Stimulated activated naive CD8-positive, alpha-beta T cell treated with anti-CD3 and anti-CD28 coated beads, Interleukin-15, Interleukin-2, amounts not matched to agents 100 ng/mL and 50 ng/mL, for 24 hours (primary cell): ENCODE results near the gene DRD4.

ENCODE experiments used
- H3K27ac Mint-ChIP-seq: one replicate; pipeline ENCODE4 v1.8.0; 2021; ENCODE audit warnings: mild to moderate bottlenecking, mixed read lengths
- H3K27me3 Mint-ChIP-seq: one replicate; pipeline ENCODE4 v1.8.0; 2021; ENCODE audit warnings: mixed read lengths
- H3K36me3 Mint-ChIP-seq: one replicate; pipeline ENCODE4 v1.8.0; 2021; ENCODE audit warnings: low read depth, mixed read lengths
- H3K4me1 Mint-ChIP-seq: one replicate; pipeline ENCODE4 v1.8.0; 2021; ENCODE audit warnings: low read depth, mixed read lengths
- H3K4me3 Mint-ChIP-seq: one replicate; pipeline ENCODE4 v1.8.0; 2021; ENCODE audit warnings: mild to moderate bottlenecking, mixed read lengths
- H3K9me3 Mint-ChIP-seq: one replicate; pipeline ENCODE4 v1.8.0; 2021; ENCODE audit warnings: mixed read lengths

The DRD4 gene

DNA sequence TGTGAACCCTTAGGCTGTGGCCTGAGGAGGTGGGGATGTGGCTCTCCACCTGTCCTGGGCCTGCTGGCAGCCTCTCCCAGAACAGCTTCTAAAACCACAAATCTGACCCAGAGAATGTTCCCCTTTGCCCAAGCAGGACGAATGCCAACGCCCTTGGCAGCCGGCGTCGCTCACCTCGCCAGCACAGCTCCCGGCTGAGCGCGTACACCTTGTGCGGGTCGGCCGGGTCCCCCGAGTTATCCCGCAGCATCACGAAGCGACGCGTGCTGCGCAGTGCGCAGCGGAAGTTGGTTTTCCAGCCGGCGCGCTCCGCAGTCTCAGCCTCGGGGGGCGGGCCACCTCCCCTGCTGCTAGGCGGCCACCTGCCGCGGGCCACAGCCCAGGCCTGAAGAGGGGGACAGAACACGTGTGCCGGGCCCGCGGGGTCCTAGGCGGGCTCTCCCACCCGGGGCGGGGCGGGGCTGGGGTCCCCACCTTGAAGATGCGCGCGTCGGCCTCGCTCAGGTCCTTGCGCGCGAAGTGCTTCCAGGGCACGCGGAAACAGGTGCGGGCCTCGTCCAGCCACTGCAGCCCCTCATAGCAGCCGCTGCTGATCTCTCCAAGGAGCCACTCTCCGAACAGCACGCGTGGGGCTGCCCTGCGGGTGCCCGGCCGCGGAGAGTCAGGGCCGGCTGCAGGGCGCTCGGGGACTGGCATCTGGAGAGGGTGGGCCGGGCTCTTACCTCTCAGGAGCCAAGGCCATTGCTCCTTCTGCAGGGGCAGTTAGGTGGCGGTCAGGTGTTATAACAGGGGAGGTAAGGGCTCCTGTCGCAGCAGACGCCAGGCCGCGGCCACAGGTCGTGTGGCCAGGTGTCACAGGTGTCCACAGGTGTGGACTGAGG is 22.2 kb upstream of the DRD4 start:
- Mint-ChIP-seq H3K36me3 (peaks cover 19% of the 10 kb centered on the region), H3K4me1 (peaks cover 22% of the 10 kb centered on the region), H3K27me3 (no peaks in the 10 kb centered on the region), H3K27ac (peak overlapping the region; percentile 80), H3K4me3 (peak overlapping the region; percentile 87), H3K9me3 (no peaks in the 10 kb centered on the region)

DNA sequence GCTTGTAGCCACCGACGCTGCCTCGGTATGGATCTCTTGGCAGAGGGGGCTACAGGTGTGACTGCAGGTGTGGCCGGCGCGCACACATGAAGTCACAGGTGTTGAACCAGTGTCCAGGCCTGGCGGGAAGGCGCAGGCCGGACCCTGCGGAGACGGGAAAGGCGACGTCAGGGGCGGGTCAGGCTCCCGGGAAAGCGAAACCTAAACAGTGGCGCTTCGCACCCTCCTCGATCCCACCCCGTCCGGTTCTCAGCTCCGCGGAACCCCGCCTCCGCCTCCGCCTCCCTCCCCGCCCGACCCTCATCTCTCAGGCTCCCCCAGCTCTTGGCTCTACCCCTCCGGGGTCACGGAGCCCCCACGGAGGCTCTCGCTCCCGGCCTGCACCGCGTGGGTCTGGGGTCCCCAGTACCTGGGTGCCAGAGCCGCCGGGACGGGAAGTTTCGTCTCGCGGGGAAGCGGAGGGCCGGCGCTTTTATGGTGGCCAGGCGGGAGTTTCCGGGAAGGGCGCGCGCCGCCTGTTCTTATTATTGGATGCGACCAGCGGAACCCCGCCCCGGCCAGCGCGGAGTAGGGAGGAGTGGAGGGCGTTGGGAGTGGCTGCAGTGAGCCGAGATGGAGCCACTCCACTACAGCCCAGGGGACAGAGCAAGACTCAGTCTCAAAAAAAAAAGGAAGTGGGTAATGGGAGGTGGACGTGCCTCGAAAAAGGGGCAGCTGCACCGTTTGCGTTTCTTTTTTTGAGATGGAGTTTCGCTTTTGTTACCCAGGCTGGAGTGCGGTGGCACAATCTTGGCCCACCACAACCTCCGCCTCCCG is 21.4 kb upstream of the DRD4 start, which contains the start of gene IRF7:
Gene IRF7 (minus strand): TSS at position 447 of the 816 bp plus-strand sequence. CDS start 586 bp downstream, outside the sequence.
- peaks cover 22% of the 10 kb centered on the region for H3K4me1 Mint-ChIP-seq
- H3K4me3 Mint-ChIP-seq, result peak within 1 kb of the TSS; percentile 87
- H3K9me3 Mint-ChIP-seq, result no peaks in the 10 kb centered on the region
- peaks cover 17% of the 10 kb centered on the region for H3K36me3 Mint-ChIP-seq
- H3K27ac Mint-ChIP-seq, result peak within 1 kb of the TSS; percentile 80
- no peaks in the 10 kb centered on the region for H3K27me3 Mint-ChIP-seq

DNA sequence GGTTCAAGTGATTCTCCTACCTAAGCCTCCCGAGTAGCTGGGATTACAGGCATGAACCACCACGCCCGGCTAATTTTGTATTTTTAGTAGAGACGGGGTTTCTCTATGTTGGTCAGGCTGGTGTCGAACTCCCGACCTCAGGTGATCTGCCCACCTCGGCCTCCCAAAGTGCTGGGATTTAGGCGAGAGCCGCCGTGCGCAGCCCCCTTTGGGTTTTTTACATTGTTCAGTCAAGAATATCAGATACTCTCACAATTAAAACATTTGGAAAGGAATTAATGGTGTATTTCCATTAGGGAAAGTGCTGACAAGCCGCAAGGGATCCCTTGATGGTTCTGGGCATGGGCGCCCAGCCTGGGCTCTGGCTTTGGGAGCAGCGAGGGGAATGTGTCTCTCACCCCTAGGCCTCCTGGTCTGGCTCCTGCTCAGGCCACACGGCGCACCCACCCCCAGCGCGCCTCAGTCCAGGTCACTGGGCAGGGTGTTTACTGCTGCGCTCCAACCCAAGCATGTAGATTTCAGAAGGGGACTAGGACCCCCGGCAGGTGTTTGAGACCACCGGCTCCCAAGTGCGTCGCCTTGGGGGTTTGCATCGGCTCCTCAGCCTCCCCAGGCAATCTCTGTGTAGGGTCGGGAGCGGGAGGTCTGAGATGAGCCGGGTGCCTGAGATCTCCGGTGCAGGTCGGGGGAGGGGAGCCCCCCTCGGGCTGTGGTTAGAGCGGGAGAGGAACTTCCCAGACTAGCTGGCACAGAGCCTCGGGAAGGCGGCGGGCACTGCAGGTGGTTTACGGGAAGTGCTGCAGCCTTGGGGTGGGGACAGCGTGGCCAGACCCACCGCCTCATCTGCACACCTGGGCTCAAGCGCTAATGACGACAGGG is 20.5 kb upstream of the DRD4 start:
- peak overlapping the region; percentile 87 for H3K4me3 Mint-ChIP-seq
- peaks cover 22% of the 10 kb centered on the region for H3K4me1 Mint-ChIP-seq
- H3K9me3 Mint-ChIP-seq, result no peaks in the 10 kb centered on the region
- H3K27me3 Mint-ChIP-seq, result no peaks in the 10 kb centered on the region
- peak overlapping the region; percentile 70 for H3K27ac Mint-ChIP-seq
- H3K36me3 Mint-ChIP-seq, result peaks cover 9% of the 10 kb centered on the region

DNA sequence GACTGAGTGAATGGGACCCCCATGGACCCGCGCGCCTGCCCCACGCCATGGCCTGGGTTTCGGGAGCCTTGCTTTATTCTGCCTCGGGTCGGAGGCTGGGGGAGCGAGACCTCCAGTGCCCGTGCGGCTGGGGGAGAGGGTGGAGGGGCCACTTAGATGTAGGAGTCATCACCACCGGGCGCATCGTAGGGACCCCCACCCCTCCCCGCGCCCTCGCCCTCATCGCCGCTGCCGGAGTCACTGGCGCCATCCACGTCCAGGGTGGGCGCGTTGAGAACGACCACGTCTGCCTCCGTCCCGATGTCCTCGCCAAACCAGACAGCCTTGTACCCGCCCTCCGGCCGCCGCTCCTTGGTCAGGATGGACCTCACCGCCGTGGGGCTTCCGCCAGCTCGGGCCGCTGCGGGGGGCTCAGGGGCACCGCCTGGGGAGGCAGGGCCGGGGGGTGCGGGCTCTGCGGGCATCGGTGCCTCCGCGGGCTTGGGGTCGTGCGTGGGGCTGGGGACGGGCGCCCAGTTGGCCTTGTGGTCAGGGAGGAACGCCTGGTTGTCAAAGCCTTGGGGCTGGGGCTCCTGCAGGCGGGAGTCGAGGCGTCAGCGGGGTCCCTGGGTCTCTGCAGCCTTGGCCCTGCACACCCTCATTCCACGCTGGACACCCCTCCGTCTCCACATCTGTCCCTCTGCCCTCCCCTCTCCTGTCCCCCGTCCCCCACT is 19.7 kb upstream of the DRD4 start:
- Mint-ChIP-seq H3K27me3 (no peaks in the 10 kb centered on the region), H3K4me1 (peaks cover 22% of the 10 kb centered on the region), H3K36me3 (peaks cover 6% of the 10 kb centered on the region), H3K9me3 (no peaks in the 10 kb centered on the region), H3K4me3 (no peak overlapping the region), H3K27ac (no peak overlapping the region)

DNA sequence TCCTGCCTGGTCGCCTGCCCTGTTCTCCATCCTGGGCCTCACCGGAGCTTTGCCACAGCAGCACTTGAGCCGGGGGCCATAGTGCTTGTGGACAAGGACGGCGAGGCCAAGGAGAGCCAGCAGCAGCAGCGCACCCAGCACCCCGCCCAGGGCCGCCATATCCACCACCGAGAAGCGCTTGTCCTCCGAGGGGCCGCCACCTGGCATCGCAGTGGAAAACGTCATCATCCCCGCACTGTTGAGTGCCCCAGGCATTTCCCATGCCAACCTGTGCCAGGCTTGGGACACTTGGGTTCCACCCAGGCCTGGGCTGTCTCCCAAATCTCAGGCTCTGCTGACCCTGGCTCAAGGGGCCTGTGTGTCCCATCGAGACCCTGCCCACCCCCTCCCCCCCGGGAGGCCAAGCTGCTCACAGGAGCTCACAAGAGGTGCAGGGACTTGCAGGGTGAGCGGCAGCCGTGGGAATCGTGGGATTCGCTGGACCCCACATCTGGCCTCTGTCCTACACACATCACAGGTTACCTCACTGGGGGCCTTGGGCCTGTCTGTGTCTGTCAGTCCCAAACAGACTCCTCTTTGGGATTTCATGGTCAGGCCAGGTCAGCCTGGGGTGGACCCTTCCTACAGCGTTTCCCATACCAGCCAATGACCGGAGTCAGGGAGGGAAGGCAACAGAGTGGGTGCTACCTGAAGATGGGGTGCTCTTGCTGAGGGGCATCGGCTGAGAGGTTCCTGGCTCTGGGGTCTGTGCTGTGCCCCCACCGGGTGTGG is 19.0 kb upstream of the DRD4 start:
- H3K4me1 Mint-ChIP-seq, result peaks cover 22% of the 10 kb centered on the region
- H3K36me3 Mint-ChIP-seq, result peaks cover 5% of the 10 kb centered on the region
- no peaks in the 10 kb centered on the region for H3K9me3 Mint-ChIP-seq
- no peak overlapping the region for H3K27ac Mint-ChIP-seq
- H3K4me3 Mint-ChIP-seq, result no peak overlapping the region
- H3K27me3 Mint-ChIP-seq, result no peaks in the 10 kb centered on the region

DNA sequence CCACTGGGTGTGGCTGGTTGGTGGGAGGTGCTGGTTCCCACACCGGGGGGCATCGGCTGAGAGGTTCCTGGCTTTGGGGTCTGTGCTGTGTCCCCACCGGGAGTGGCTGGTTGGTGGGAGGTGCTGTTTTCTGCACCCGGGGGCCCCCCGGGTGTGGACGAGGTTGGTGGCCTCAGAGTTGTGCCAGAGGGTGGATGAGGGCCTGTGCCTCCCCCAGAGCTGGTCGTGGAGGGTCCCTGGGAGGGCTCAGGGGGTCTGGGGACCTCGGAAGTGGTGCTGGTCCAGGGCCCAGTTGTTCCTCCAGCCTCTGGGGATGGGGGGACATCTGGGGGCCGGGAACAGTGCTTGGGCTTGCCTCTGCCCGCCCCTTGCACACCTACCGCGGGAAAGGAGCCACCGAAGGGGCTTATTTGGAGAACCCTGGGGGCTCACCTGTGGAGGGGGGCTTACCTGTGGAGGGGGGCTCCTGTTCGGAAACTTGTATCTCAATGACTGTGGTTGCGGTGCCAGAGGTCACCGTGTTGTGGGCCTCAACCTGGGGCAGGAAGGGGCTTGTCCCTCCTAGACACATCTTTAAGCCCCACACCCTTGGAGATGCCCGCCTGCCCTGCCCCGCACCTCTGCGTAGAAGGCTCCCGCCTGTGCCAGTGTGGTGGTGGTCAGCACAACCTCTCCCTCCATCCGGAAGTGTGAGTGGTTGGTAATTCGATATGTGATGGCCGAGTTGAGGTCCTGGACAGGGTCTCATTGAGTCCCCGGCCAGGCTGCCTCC is 18.0 kb upstream of the DRD4 start:
- H3K9me3 Mint-ChIP-seq, result no peaks in the 10 kb centered on the region
- H3K27ac Mint-ChIP-seq, result no peak overlapping the region
- H3K27me3 Mint-ChIP-seq, result no peaks in the 10 kb centered on the region
- H3K4me3 Mint-ChIP-seq, result no peak overlapping the region
- peaks cover 19% of the 10 kb centered on the region for H3K4me1 Mint-ChIP-seq
- peaks cover 5% of the 10 kb centered on the region for H3K36me3 Mint-ChIP-seq

DNA sequence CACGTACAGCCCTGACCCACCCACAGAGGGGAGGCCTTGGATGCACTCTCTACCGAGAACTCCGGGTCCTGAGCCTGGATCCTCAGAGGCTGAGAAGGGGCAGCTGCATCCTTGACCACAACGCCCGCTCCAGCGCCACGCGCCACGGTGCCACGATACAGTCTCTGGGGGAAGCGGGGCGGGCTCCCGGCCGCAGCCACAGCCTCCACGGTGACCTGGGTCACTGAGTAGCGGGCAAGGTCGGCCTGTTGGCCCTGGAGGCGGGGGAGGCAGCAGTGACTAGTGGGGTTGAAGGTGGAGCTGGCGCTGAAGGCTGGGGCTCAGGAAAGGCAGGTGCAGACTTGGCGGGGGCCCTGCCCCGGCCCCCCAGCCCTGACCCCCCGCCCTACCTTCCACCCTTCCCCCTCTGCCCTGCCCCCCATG is 17.4 kb upstream of the DRD4 start:
- Mint-ChIP-seq H3K4me3 (no peak overlapping the region), H3K9me3 (no peaks in the 10 kb centered on the region), H3K27me3 (no peaks in the 10 kb centered on the region), H3K36me3 (no peaks in the 10 kb centered on the region), H3K4me1 (peaks cover 13% of the 10 kb centered on the region), H3K27ac (no peak overlapping the region)

DNA sequence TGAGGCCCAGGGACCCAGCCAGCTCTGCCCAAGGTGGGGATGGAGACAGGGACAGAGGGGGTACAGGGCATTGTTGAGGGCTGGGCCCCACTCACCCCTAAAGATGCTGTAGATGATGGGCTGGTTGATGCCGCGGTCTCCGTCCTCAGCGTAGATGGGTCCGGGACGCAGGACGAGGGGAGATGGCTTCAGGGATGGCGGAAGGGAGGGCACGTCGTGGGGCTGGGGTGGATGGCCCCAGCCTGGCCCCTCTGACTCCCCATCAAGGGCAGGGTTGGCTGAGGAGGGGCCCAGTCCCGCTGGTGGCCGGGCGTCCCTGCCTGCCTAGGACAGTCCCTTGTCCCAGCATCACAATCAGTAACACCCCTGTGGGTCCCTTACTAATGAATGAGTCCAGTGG is 16.9 kb upstream of the DRD4 start:
- no peaks in the 10 kb centered on the region for H3K9me3 Mint-ChIP-seq
- no peaks in the 10 kb centered on the region for H3K27me3 Mint-ChIP-seq
- H3K27ac Mint-ChIP-seq, result no peak overlapping the region
- no peak overlapping the region for H3K4me3 Mint-ChIP-seq
- peaks cover 13% of the 10 kb centered on the region for H3K4me1 Mint-ChIP-seq
- no peaks in the 10 kb centered on the region for H3K36me3 Mint-ChIP-seq

DNA sequence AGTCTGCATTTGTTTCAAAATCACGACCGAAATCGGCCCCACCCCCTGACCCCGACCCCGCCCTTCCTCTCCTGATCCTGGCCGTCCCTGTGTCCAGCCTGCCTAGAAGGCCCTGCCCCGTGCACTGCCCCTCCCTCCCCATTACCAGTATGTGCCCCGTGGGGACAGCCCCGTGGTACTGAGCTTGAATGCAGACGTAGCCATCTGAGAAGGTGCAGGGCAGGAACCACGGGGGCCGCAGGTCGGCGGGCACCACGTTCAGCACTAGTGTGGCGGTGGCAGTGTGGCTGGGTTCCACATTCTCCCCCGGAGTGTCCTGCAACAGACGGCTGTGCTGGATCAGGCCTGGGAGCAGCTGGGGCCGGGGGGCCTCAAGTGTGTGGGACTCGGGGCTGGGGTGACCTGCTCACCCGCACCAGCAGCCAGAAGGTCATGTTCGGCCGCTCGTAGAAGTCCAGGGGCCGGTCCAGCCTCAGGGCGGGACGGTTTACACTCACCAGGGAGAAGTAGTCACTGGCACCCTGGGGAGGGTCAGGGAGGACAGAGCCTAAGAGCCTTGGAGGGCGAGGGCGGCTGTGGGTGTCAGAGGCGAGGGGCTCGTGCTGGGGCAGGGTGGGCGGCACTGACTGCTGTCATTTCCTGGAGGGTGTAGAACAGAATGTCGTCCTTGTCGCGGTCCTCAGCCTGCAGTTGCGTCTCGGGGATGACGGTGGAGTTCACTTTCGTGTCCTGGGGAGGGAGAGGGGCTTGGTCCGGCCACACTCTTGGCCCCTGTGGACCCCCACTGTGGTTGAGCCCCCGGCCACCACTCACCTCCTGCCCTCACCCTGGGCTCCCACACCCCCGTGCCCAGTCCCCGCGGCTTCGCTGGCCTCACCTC is 15.9 kb upstream of the DRD4 start:
- no peaks in the 10 kb centered on the region for H3K36me3 Mint-ChIP-seq
- no peaks in the 10 kb centered on the region for H3K9me3 Mint-ChIP-seq
- no peak overlapping the region for H3K4me3 Mint-ChIP-seq
- H3K27ac Mint-ChIP-seq, result no peak overlapping the region
- no peaks in the 10 kb centered on the region for H3K27me3 Mint-ChIP-seq
- peaks cover 5% of the 10 kb centered on the region for H3K4me1 Mint-ChIP-seq

DNA sequence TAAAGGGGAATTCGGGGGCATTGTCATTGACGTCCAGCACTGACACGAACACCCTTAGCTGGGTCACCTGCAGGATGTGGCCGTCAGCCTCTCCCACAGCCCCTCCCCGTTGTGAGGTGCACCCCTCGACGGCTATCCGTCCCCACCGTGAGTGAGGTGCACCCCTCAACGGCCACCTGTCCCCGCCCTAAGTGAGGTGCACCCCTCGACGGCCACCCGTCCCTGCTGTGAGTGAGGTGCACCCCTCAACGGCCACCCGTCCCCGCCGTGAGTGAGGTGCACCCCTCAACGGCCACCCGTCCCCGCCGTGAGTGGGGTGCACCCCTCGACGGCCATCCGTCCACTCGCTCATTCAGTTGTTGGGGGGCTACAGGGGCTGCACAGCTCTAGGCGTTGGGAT is 15.2 kb upstream of the DRD4 start:
- H3K9me3 Mint-ChIP-seq, result no peaks in the 10 kb centered on the region
- no peaks in the 10 kb centered on the region for H3K36me3 Mint-ChIP-seq
- H3K27me3 Mint-ChIP-seq, result no peaks in the 10 kb centered on the region
- H3K4me3 Mint-ChIP-seq, result no peak overlapping the region
- H3K4me1 Mint-ChIP-seq, result no peaks in the 10 kb centered on the region
- H3K27ac Mint-ChIP-seq, result no peak overlapping the region

DNA sequence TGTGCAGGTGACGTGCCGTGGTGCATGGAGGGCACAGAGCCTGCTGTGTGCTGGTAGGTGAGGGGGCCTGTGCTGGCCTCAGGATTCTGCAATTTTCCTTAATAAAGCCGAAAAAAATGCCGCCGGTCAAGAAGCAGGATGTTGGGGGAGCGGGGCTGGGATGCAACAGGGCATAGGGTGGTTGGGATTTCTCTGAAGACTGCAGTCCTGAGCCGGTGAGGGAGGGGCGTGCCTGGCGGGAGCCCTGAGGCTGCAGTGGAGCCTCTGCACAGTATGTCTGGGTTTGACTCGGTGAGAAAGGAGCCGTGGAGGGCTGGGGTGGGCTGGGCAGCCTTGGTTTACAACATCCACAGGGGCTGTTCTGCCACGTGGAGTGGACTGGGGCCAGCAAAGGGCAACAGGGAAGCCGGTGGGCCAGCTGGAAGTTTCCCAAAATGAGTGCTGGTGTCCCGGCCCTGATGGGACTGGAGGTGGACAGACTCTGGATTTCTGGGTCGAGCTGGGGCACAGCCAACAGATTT is 13.7 kb upstream of the DRD4 start:
- no peaks in the 10 kb centered on the region for H3K36me3 Mint-ChIP-seq
- H3K9me3 Mint-ChIP-seq, result no peaks in the 10 kb centered on the region
- peaks cover 10% of the 10 kb centered on the region for H3K27me3 Mint-ChIP-seq
- peak overlapping the region; percentile 49 for H3K27ac Mint-ChIP-seq
- no peak overlapping the region for H3K4me3 Mint-ChIP-seq
- peaks cover 9% of the 10 kb centered on the region for H3K4me1 Mint-ChIP-seq
